Upper lobe of left lung (tissue), 6 donors: ENCODE measurements around the gene TMEM178A. TPM values are rescaled to one million over a fixed set of nuclear protein-coding genes. Genes with fewer than 3 reads are reported as not detected.

Source experiments
- ATAC-seq, 2 donors: fragments of 200-7000 bp; cut with Tn5 transposase; one replicate each; pipeline ENCODE4 v1.9.1; 2022; ENCODE audit warnings: mild to moderate bottlenecking in 2 of 2, moderate library complexity in 2 of 2; ENCODE audit not compliant: low FRiP score in 2 of 2
- DNase-seq, 2 donors: peaks; one replicate each; pipeline ENCODE4 v3.0.0-alpha.2; 2019 to 2020
- H3K27ac ChIP-seq, 4 donors: fragments of 200-600 bp; sonication (generic); one replicate each; pipeline ENCODE4 v1.5.1; 2016 to 2019
- H3K27me3 ChIP-seq, 4 donors: fragments of 200-600 bp; sonication (generic); one replicate each; pipeline ENCODE4 v1.5.1; 2017 to 2019
- H3K36me3 ChIP-seq, 4 donors: fragments of 200-600 bp; sonication (generic); one replicate each; pipeline ENCODE4 v1.5.1; 2016 to 2019
- H3K4me1 ChIP-seq, 4 donors: fragments of 200-600 bp; sonication (generic); one replicate each; pipeline ENCODE4 v1.5.1; 2018 to 2019
- H3K4me3 ChIP-seq, 4 donors: fragments of 200-600 bp; sonication (generic); one replicate each; pipeline ENCODE4 v1.5.1; 2017 to 2019; ENCODE audit warnings: mild to moderate bottlenecking in 2 of 4, moderate library complexity in 1 of 4
- H3K9me3 ChIP-seq, 4 donors: fragments of 200-600 bp; sonication (generic); one replicate each; pipeline ENCODE4 v1.5.1; 2018 to 2019
- CTCF ChIP-seq, 6 experiments: fragments of 450-650 bp in 4 of 6; fragments of 200-600 bp in 2 of 6; sonication (generic) in 2 of 6; IDR thresholded peaks; one replicate each; pipeline ENCODE4 v1.5.1; 2016 to 2019; ENCODE audit warnings: antibody characterized with exemption in 6 of 6
- EP300 ChIP-seq, 4 donors: sonication (generic); formaldehyde crosslinking; IDR thresholded peaks; one replicate each; pipeline ENCODE4 v1.5.1; 2017; ENCODE audit warnings: antibody characterized with exemption in 4 of 4, control low read depth in 2 of 4
- POLR2A ChIP-seq, 4 donors: fragments of 450-650 bp; IDR thresholded peaks; one replicate each; pipeline ENCODE4 v1.5.1; 2016 to 2017; ENCODE audit warnings: antibody characterized with exemption in 4 of 4, mild to moderate bottlenecking in 2 of 4
- POLR2AphosphoS5 ChIP-seq, 2 donors: sonication (generic); formaldehyde crosslinking; IDR thresholded peaks; one replicate each; pipeline ENCODE4 v1.5.1; 2017; ENCODE audit warnings: antibody characterized with exemption in 2 of 2
- WGBS, 2 donors: methylation state at CpG; one replicate each; pipeline ENCODE4 v1.1.5; 2017 to 2018; 5-methylcytosine and 5-hydroxymethylcytosine counted together
- total RNA-seq, 6 donors: library from RNA; depleted of rRNA in 4 of 6; stranded (reverse); fragments of >200 nt in 4 of 6; gene quantifications; one replicate each; pipeline versions ENCODE4 v1.1.0 to v1.2.1, GENCODE V29; 2016 to 2021
- donor health status: DM: no; HTN: no; CAD: no; lungs with moderate emphysema.
- donor health status: DM: no; HTN: yes; CAD: no; lungs with severe emphysema.

TMEM178A gene
- total RNA-seq, 6 donors from 2014 or later: 1.7 to 10.5 (median 4.7) TPM

DNA sequence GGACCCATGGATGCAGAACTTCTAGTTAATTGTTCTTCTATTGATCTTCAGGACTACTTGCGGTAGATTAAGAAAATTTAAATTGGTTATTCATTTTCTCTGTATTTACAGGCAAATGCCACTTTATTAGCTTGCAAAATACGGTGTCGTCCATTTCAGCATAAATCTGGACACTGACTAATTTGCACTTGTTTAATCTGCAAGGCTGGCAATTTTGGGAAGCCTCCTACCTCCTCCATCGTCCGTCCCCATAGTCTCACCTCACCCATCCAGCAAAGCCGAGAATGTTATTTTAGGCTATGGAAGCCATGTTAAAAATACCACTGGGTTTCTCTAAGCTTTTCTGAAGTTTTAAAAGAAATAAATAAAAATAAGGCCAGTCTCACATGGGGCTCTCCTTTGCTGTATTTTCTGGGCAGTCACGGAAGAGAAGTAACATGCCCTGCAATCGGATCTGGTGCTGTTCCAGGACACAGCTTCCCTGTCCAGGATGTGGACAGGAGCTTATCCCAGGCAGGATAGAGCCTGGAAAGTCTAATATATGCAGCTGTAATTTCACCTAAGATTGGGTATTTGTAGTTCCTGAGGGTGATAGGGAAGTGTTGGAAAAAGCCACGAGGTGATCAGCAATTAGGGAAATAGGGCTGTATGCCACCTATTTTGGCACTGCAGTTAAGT is 17.4 kb downstream of the TMEM178A start:
- DNase-seq: no peak
- no peak overlapping the region for H3K27ac ChIP-seq
- H3K4me1 ChIP-seq: no peaks in the 10 kb centered on the region
- TF ChIP-seq POLR2A (IDR thresholded peaks at IDR 0.05) (no peak), CTCF (IDR thresholded peaks at IDR 0.05) (no peak), POLR2AphosphoS5 (IDR thresholded peaks at IDR 0.05) (no peak), EP300 (IDR thresholded peaks at IDR 0.05) (no peak)
- no peaks in the 10 kb centered on the region for H3K36me3 ChIP-seq
- no peak overlapping the region for H3K4me3 ChIP-seq
- H3K9me3 ChIP-seq: no peaks in the 10 kb centered on the region
- H3K27me3 ChIP-seq: no peaks in the 10 kb centered on the region
- WGBS, 2 donors: 85 to 88% methylated on average over 9 of the region's 9 CpGs
- ATAC-seq: no peak

DNA sequence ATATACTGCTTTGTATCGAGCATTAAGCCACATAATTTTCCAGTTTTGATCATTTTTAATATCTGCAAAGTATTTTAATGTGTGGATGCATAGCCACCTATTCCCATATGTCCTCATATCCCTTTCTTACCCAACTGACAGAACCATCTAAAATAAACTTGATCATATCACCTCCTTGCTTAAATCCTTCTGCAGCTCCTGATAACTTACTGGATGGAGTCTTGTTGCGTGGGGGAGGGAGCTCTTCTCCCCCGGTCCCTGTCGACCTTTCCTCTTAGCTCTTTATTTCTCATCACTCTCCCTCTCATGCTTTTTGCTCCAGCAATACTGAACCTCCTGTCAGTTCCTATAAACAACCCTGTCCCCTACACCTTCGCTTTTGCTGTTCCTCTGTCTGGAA is 18.7 kb downstream of the TMEM178A start:
- no peaks in the 10 kb centered on the region for H3K4me1 ChIP-seq
- H3K27ac ChIP-seq: no peak overlapping the region
- no peaks in the 10 kb centered on the region for H3K9me3 ChIP-seq
- WGBS, 2 donors: 87 to 95% methylated on average over 5 of the region's 5 CpGs
- ATAC-seq (no peak), DNase-seq (no peak)
- H3K36me3 ChIP-seq: no peaks in the 10 kb centered on the region
- H3K4me3 ChIP-seq: no peak overlapping the region
- no peaks in the 10 kb centered on the region for H3K27me3 ChIP-seq
- TF ChIP-seq POLR2AphosphoS5 (IDR thresholded peaks at IDR 0.05): no peak
- no peak for TF ChIP-seq EP300 (IDR thresholded peaks at IDR 0.05)
- no peak for TF ChIP-seq POLR2A (IDR thresholded peaks at IDR 0.05)
- TF ChIP-seq CTCF (IDR thresholded peaks at IDR 0.05): no peak

DNA sequence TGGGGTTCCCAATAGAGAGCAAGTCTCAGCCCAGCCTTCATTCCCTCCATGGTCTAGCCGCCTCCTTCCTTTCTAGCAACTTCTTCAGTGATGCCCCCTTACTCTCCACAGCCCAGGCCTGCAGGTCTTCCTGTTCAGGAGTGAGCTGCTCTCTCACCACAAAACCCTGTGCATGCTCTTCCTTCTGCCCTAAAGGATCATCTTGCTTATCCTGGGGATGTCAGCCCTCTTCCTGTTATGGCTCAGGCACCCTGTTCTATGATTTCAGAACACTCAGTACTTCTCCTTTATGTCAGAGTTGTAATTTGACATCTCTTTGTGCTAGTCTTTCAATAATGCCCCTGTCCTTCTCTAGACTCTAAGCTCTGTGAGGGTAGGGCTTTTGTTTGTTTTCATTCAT is 19.4 kb downstream of the TMEM178A start:
- no peak overlapping the region for H3K4me3 ChIP-seq
- no peaks in the 10 kb centered on the region for H3K4me1 ChIP-seq
- ATAC-seq: no peak
- no peaks in the 10 kb centered on the region for H3K36me3 ChIP-seq
- no peaks in the 10 kb centered on the region for H3K27me3 ChIP-seq
- 85 to 92% methylated on average over 1 of the region's 1 CpG for WGBS, 2 donors
- no peak for TF ChIP-seq POLR2A (IDR thresholded peaks at IDR 0.05)
- TF ChIP-seq CTCF (IDR thresholded peaks at IDR 0.05): no peak
- no peak for TF ChIP-seq EP300 (IDR thresholded peaks at IDR 0.05)
- TF ChIP-seq POLR2AphosphoS5 (IDR thresholded peaks at IDR 0.05): no peak
- no peak overlapping the region for H3K27ac ChIP-seq
- DNase-seq: no peak
- no peaks in the 10 kb centered on the region for H3K9me3 ChIP-seq

GRCh38 chr2:39686456-39686855 is 20.7 kb downstream of the TMEM178A start:
- Histone ChIP-seq H3K27me3 (no peaks in the 10 kb centered on the region), H3K4me3 (no peak overlapping the region), H3K36me3 (no peaks in the 10 kb centered on the region), H3K9me3 (no peaks in the 10 kb centered on the region), H3K27ac (no peak overlapping the region), H3K4me1 (no peaks in the 10 kb centered on the region)
- 76 to 85% methylated on average over 6 of the region's 6 CpGs for whole genome bisulfite sequencing, 2 donors
- ATAC-seq (no peak), DNase-seq (no peak)
- TF ChIP-seq CTCF (IDR thresholded peaks at IDR 0.05): no peak
- TF ChIP-seq EP300 (IDR thresholded peaks at IDR 0.05): no peak
- TF ChIP-seq POLR2A (IDR thresholded peaks at IDR 0.05): no peak
- no peak for TF ChIP-seq POLR2AphosphoS5 (IDR thresholded peaks at IDR 0.05)

DNA sequence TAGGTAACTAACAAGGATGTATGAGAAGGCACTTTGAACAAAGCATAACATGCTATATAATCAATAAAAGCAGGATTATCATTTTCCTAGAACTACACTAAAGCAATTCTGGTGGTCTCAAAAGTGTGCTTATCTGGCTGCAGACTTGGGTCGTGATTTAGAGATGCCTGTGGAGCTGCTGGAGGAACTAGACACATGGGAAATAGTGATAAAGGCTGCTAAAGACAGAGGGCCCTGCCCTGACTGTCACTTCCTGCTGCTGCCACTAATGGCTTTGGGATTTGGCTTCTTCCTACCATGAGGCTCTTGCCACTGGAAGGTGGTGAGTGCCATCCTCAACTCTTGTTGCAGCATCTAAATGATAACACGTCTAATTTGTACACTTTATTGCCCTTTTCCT is 22.5 kb downstream of the TMEM178A start:
- TF ChIP-seq EP300 (IDR thresholded peaks at IDR 0.05): no peak
- no peak for TF ChIP-seq CTCF (IDR thresholded peaks at IDR 0.05)
- TF ChIP-seq POLR2A (IDR thresholded peaks at IDR 0.05): no peak
- no peak for TF ChIP-seq POLR2AphosphoS5 (IDR thresholded peaks at IDR 0.05)
- no peak for ATAC-seq
- no peak for DNase-seq
- no peak overlapping the region for H3K4me3 ChIP-seq
- WGBS, 2 donors: 62 to 65% methylated on average over 2 of the region's 2 CpGs
- no peaks in the 10 kb centered on the region for H3K27me3 ChIP-seq
- H3K36me3 ChIP-seq: no peaks in the 10 kb centered on the region
- H3K4me1 ChIP-seq: no peaks in the 10 kb centered on the region
- H3K27ac ChIP-seq: no peak overlapping the region
- no peaks in the 10 kb centered on the region for H3K9me3 ChIP-seq
